AG04449 (cell line): ENCODE results near the gene MYO5C.

Experiments
- CTCF ChIA-PET: fragments of 350-600 bp; formaldehyde crosslinking; extraction: SDS; loops from one replicate; lab custom pipeline; 2021; ENCODE audit warnings: antibody characterized with exemption; lab: Yijun Ruan, JAX
- POLR2A ChIA-PET: fragments of 400-600, 350-600 bp; formaldehyde crosslinking; extraction: SDS; loops from one replicate; lab custom pipeline; 2020; ENCODE audit warnings: antibody characterized with exemption, inconsistent platforms; lab: Yijun Ruan, JAX
- DNase-seq: peaks from one replicate; pipeline ENCODE4 v3.0.0-alpha.2; 2010; ENCODE audit warnings: low read depth, low spot score
- H3K4me3 ChIP-seq: 2 replicates; pipeline ENCODE4 v1.5.1; 2011; ENCODE audit warnings: low read depth, mild to moderate bottlenecking, control low read depth, low read length
- TF ChIP-seq, protein P1 (sequence below): IDR thresholded peaks from one replicate; pipeline ENCODE4 v1.5.1; 2011; ENCODE audit warnings: mild to moderate bottlenecking, moderate library complexity, low read length, control low read depth, inconsistent platforms; ENCODE audit not compliant: insufficient read depth; ENCODE audit errors: missing control alignments

Gene MYO5C

DNA sequence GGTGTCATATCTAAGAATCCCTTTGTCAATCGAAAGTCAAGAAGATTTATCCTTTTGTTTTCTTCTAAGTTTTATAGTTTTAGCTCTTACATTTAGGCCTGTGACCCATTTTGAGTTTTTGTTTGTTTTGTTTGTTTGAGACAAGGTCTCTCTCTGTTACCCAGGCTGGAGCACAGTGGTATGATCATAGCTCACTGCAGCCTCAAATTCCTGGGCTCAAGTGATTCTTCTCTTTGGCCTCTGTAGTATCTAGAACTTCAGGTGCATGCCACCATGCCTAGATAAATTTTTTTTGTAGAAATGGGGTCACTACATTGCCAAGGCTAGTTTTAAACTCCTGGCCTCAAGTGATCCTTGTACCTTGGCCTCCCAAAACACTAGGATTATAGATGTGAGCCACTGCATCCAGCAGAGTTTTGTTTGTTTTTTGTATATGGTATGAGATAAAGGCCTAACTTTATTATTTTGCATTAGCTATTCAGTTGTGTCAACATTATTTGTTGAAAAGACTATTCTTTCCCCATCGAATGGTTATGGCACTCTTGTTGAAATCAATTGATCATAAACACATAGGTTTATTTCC lies 5.8 kb upstream of the MYO5C start:
- TF ChIP-seq, protein P1, sequence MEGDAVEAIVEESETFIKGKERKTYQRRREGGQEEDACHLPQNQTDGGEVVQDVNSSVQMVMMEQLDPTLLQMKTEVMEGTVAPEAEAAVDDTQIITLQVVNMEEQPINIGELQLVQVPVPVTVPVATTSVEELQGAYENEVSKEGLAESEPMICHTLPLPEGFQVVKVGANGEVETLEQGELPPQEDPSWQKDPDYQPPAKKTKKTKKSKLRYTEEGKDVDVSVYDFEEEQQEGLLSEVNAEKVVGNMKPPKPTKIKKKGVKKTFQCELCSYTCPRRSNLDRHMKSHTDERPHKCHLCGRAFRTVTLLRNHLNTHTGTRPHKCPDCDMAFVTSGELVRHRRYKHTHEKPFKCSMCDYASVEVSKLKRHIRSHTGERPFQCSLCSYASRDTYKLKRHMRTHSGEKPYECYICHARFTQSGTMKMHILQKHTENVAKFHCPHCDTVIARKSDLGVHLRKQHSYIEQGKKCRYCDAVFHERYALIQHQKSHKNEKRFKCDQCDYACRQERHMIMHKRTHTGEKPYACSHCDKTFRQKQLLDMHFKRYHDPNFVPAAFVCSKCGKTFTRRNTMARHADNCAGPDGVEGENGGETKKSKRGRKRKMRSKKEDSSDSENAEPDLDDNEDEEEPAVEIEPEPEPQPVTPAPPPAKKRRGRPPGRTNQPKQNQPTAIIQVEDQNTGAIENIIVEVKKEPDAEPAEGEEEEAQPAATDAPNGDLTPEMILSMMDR: no peak

DNA sequence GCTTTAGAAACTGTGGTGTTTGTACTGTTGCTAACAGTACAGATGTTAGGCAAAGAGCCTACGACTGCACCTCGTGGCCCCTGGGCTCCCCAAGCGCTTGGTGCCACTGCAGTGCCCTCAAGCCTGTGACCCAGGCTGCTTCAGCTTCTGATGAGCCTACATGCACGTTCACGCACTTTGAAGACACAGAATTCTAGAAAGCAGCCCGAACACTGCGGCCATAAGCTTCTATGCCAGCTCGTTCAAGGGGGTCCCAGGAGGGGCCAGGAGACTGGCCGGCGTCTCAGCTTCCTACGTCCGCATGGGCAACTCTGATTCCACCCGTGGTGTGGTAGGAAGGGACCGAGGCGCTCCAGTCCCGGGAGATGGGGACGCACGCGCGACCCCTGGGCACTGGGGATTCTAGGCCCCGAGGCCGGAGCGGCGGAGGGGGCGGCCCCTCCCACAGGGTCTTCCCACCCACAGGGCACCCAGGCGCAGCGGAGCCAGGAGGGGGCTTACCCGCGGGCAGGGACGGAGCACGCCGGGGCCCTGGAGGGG lies 653 bp downstream of the MYO5C start:
- TF ChIP-seq, protein P1: no peak
- no peak for DNase-seq
- POLR2A ChIA-PET: no interaction called here
- no peak overlapping the region; the same call in 1 of the 2 replicates for H3K4me3 ChIP-seq
- CTCF ChIA-PET: no interaction called here

More for the DNA sequence above, 5.8 kb upstream of the MYO5C start:
- CTCF ChIA-PET: no interaction called here
- no peak overlapping the region for H3K4me3 ChIP-seq
- POLR2A ChIA-PET: no interaction called here
- DNase-seq: no peak

DNA sequence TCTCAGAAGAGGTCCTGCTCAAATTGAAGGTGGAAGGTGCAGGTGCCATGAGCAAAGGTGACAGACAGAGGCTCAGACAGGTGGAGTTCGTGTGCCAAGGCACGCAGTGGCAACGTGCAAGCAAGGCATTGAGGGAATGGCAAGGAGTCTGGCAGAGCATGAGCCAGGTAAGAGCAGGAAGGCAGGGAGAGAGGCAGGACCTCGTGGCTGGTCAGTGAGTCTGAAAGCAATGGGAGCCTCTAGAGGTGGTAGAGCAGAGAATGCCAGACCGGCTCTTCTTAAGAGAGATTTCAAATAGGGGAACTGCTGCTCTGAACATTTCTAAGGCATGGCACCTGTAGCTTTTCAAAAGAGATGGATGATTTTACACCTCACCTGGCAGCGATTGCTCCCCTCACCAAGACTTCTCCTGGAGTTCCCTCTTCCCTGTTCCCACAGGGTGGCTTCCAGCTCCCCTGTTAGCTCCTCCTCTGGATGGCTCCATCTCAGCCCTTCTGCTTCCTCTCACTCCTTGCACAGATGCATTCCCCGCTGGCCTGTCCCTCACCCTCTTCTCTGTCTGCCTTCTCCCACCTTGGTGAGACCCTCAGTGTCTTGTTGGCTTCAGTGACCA lies 2.7 kb downstream of the MYO5C start:
- CTCF ChIA-PET: interaction anchor here (1.1 kb wide), 1 partner anchor 11 kb away, joined by 4 read pairs; no protein-coding TSS in a partner anchor
- no peak overlapping the region for H3K4me3 ChIP-seq
- POLR2A ChIA-PET: no interaction called here
- DNase-seq: no peak
- TF ChIP-seq, protein P1: no peak

GRCh38 chr15:52291204-52291603 lies 4.4 kb downstream of the MYO5C start:
- ChIA-PET CTCF (interaction anchor here (0.6 kb wide), 1 partner anchor 13 kb away, joined by 3 read pairs; no protein-coding TSS in a partner anchor), POLR2A (no interaction called here)
- H3K4me3 ChIP-seq: no peak overlapping the region
- DNase-seq: no peak
- TF ChIP-seq, protein P1: no peak

GRCh38 chr15:52290800-52291199 lies 4.8 kb downstream of the MYO5C start:
- ChIA-PET POLR2A (no interaction called here), CTCF (interaction anchor here (0.6 to 0.8 kb wide), 2 partner anchors 13 to 445 kb away, joined by 3 read pairs; no protein-coding TSS in a partner anchor)
- TF ChIP-seq, protein P1: no peak
- DNase-seq: no peak
- no peak overlapping the region for H3K4me3 ChIP-seq

GRCh38 chr15:52290329-52290728 lies 5.3 kb downstream of the MYO5C start:
- ChIA-PET POLR2A (no interaction called here), CTCF (interaction anchor here (0.6 to 0.8 kb wide), 2 partner anchors 12 to 446 kb away, joined by 3 read pairs; no protein-coding TSS in a partner anchor)
- H3K4me3 ChIP-seq: no peak overlapping the region
- DNase-seq: no peak
- TF ChIP-seq, protein P1: no peak
